GM19397 (cell line): ENCODE measurements around the gene RFC1.
"Not testable (repeated sequence)": the region's sequence is repeated elsewhere in the genome, so short reads cannot be mapped to it uniquely, and the experiment has no call there.

Source experiments
- ATAC-seq: cut with Tn5 transposase; IDR thresholded peaks from one replicate; pipeline ENCODE4 v1.9.1; 2021; ENCODE audit warnings: mild to moderate bottlenecking, moderate library complexity; ENCODE audit not compliant: unreplicated experiment

RFC1 gene

GRCh38 chr4:39308611-39309010 is 57.6 kb downstream of the RFC1 start:
- no peak for ATAC-seq

GRCh38 chr4:39305912-39306677 is 60.1 kb downstream of the RFC1 start:
- ATAC-seq = no peak

GRCh38 chr4:39304651-39305050 is 61.5 kb downstream of the RFC1 start:
- no peak for ATAC-seq

- no peak for ATAC-seq
These were observed 62.3 kb downstream of the RFC1 start for GRCh38 chr4:39303871-39304270.

- no peak for ATAC-seq
These were observed 63.3 kb downstream of the RFC1 start for GRCh38 chr4:39302901-39303300.

GRCh38 chr4:39295784-39296183 is 70.4 kb downstream of the RFC1 start:
- ATAC-seq = no peak

GRCh38 chr4:39292433-39292832 is 73.7 kb downstream of the RFC1 start:
- ATAC-seq = not testable (repeated sequence)

GRCh38 chr4:39291686-39292085 is 74.5 kb downstream of the RFC1 start:
- no peak for ATAC-seq

GRCh38 chr4:39287223-39287622 is 78.9 kb downstream of the RFC1 start:
- ATAC-seq = no peak

- no peak for ATAC-seq
These were observed 79.9 kb downstream of the RFC1 start for GRCh38 chr4:39286263-39286662.

GRCh38 chr4:39285853-39286252 is 80.3 kb downstream of the RFC1 start:
- ATAC-seq = no peak

GRCh38 chr4:39285111-39285795 is 80.9 kb downstream of the RFC1 start:
- no peak for ATAC-seq

- ATAC-seq = no peak
These were observed 85.4 kb downstream of the RFC1 start for GRCh38 chr4:39280770-39281169.

- no peak for ATAC-seq
These were observed 86.7 kb downstream of the RFC1 start for GRCh38 chr4:39279416-39279815.

- ATAC-seq = no peak
These were observed 87.7 kb downstream of the RFC1 start for GRCh38 chr4:39278476-39278875.

- not testable (repeated sequence) for ATAC-seq
These were observed 88.5 kb downstream of the RFC1 start for GRCh38 chr4:39277661-39278060.

GRCh38 chr4:39274503-39274902 is 91.7 kb downstream of the RFC1 start:
- ATAC-seq = no peak

GRCh38 chr4:39263895-39264294 is 102.3 kb downstream of the RFC1 start:
- no peak for ATAC-seq

- no peak for ATAC-seq
These were observed 106.4 kb downstream of the RFC1 start for GRCh38 chr4:39259571-39260330.

GRCh38 chr4:39256436-39256835 is 109.7 kb downstream of the RFC1 start:
- no peak for ATAC-seq

- no peak for ATAC-seq
These were observed 110.3 kb downstream of the RFC1 start for GRCh38 chr4:39255871-39256270.

GRCh38 chr4:39255266-39255665 is 110.9 kb downstream of the RFC1 start:
- ATAC-seq = no peak
